HepG2 (cell line): ENCODE data around the gene ALDH3B1. TPM values are rescaled to one million over a fixed set of nuclear protein-coding genes. Genes with fewer than 3 reads are reported as not detected.

Source experiments
- ATAC-seq: fragments of 200-7000 bp; cut with Tn5 transposase; 3 replicates; pipeline ENCODE4 v1.9.1; 2020; ENCODE audit warnings: mild to moderate bottlenecking, moderate library complexity
- BruUV-seq: library from RNA; stranded (reverse); fragments of 400-500 nt; replicated peaks from 2 replicates; lab custom pipeline; 2021; lab: Mats Ljungman, UMichigan
- CTCF ChIA-PET: fragments of 300-600 bp; formaldehyde crosslinking; extraction: SDS; loops from one replicate; lab custom pipeline; 2021; ENCODE audit warnings: low total read pairs, inconsistent platforms, low intra/inter-chr PET ratio; lab: Yijun Ruan, JAX
- POLR2A ChIA-PET: fragments of 350-600 bp; sonication (Branson Sonifier 250); formaldehyde crosslinking; loops from one replicate; lab custom pipeline; 2020; ENCODE audit warnings: antibody characterized with exemption, inconsistent platforms; lab: Yijun Ruan, JAX
- DNase-seq: peaks from one replicate; pipeline ENCODE4 v3.0.0-alpha.2; 2015; ENCODE audit warnings: low spot score
- FAIRE-seq: peaks from 3 replicates; lab custom pipeline; 2011; peaks lifted over from hg19 to GRCh38; lab: Jason Lieb, UNC
- H2AFZ ChIP-seq: one replicate; pipeline ENCODE4 v1.6.1; 2011; ENCODE audit warnings: low read length, inconsistent platforms
- H3K27ac ChIP-seq: fragments of 300-600 bp; 3 replicates; pipeline ENCODE4 v1.8.0; 2011; ENCODE audit warnings: mixed run types, mild to moderate bottlenecking, mixed read lengths, low read length, inconsistent platforms; ENCODE audit not compliant: insufficient read depth; ENCODE audit errors: extremely low read length
- H3K27me3 ChIP-seq, 2 experiments: fragments of 200-600 bp in 1 of 2; 2 replicates in 1 of 2; 3 replicates in 1 of 2; pipeline versions ENCODE4 v1.6.0 to v1.8.0; 2011; ENCODE audit warnings: low read length in 2 of 2, mild to moderate bottlenecking in 2 of 2, moderate library complexity in 2 of 2, inconsistent platforms in 1 of 2; ENCODE audit not compliant: insufficient read depth in 2 of 2, control insufficient read depth in 1 of 2
- H3K36me3 ChIP-seq, 2 experiments: fragments of 200-600 bp in 1 of 2; replicated peaks in 1 of 2; 2 replicates in 1 of 2; 3 replicates in 1 of 2; pipeline versions ENCODE4 v1.5.1 to v1.8.0; 2011; ENCODE audit warnings: low read length in 2 of 2, inconsistent platforms in 1 of 2; ENCODE audit not compliant: insufficient read depth in 2 of 2, control insufficient read depth in 1 of 2
- H3K4me1 ChIP-seq: 2 replicates; pipeline ENCODE4 v1.5.1; 2012; ENCODE audit warnings: low read length, inconsistent platforms; ENCODE audit not compliant: insufficient read depth
- H3K4me2 ChIP-seq: 2 replicates; pipeline ENCODE4 v1.6.0; 2011; ENCODE audit warnings: low read depth, low read length, inconsistent platforms
- H3K4me3 ChIP-seq, 3 experiments: fragments of 200-600 bp in 1 of 3; sonication (generic), shearing (Covaris generic) in 1 of 3; replicated peaks in 1 of 3; 2 replicates each; pipeline ENCODE4 v1.5.1; 2011 to 2016; ENCODE audit warnings: low read length in 3 of 3, inconsistent platforms in 2 of 3, low read depth in 2 of 3, mild to moderate bottlenecking in 2 of 3, control low read depth in 1 of 3, mixed read lengths in 1 of 3; ENCODE audit not compliant: insufficient read depth in 1 of 3
- H3K79me2 ChIP-seq: one replicate; pipeline ENCODE4 v1.6.1; 2011; ENCODE audit warnings: low read length, inconsistent platforms; ENCODE audit not compliant: insufficient read depth
- H3K9ac ChIP-seq: 2 replicates; pipeline ENCODE4 v1.6.0; 2011; ENCODE audit warnings: mild to moderate bottlenecking, low read depth, low read length, inconsistent platforms; ENCODE audit not compliant: insufficient read depth
- H3K9me3 ChIP-seq: 2 replicates; pipeline ENCODE4 v1.5.1; 2012; ENCODE audit warnings: mild to moderate bottlenecking, low read length
- H4K20me1 ChIP-seq: 2 replicates; pipeline ENCODE4 v1.6.0; 2011; ENCODE audit warnings: inconsistent platforms, mild to moderate bottlenecking, low read length, moderate library complexity; ENCODE audit not compliant: insufficient read depth
- RBM22 ChIP-seq: fragments of 200-400 bp; formaldehyde crosslinking; optimal IDR thresholded peaks from 2 replicates; pipeline ENCODE3; 2017; ENCODE audit warnings: mild to moderate bottlenecking, low read length, moderate library complexity
- U2AF1 ChIP-seq: fragments of 200-400 bp; formaldehyde crosslinking; optimal IDR thresholded peaks from 2 replicates; pipeline ENCODE3; 2017; ENCODE audit warnings: mild to moderate bottlenecking, low read depth, low read length
- WGBS: methylation state at CpG from one replicate; pipeline ENCODE4 v1.1.6; 2017; ENCODE audit warnings: low lambda C conversion rate; 5-methylcytosine and 5-hydroxymethylcytosine counted together
- in situ Hi-C: cut with HindIII; loops from 2 replicates; pipeline ENCODE4 v1.10.0; 2017; ENCODE audit warnings: low pct_unique_long_range_greater_than_20kb; ENCODE audit not compliant: extremely low pct_ligation_motif_present
- intact Hi-C: fragments of 100-400 bp; cut with micrococcal nuclease; formaldehyde crosslinking; loops from one replicate; pipeline ENCODE4 v1.10.0; 2022; ENCODE audit not compliant: unreplicated experiment
- microRNA-seq: library from miRNA; unstranded; fragments of <30 nt; microRNA quantifications from one replicate; pipeline ENCODE4, GENCODE V29; 2020
- polyA plus RNA-seq, 8 experiments: library from polyadenylated mRNA; depleted of rRNA in 3 of 8; stranded (reverse) in 7 of 8; unstranded in 1 of 8; fragments of >200 nt; fragmentation: Illumina TruSeq in 4 of 8; extraction: Trizol in 4 of 8; gene quantifications; 2 replicates each; pipeline versions ENCODE4 v1.2.1 to v1.2.3, GENCODE V29; 2011 to 2016; ENCODE audit warnings: low read depth in 4 of 8, missing spikeins in 1 of 8, mixed read lengths in 1 of 8; ENCODE audit not compliant: insufficient read depth in 1 of 8
- small RNA-seq, 3 experiments: library from RNA; depleted of rRNA; stranded (forward); fragments of <200 nt; gene quantifications; one replicate each; pipeline ENCODE3, GENCODE V24; 2012; ENCODE audit warnings: low read depth in 2 of 3, low replicate concordance in 1 of 3; ENCODE audit not compliant: insufficient read length in 3 of 3, insufficient read depth in 2 of 3
- total RNA-seq, 5 experiments: library from RNA; depleted of rRNA; stranded (reverse); fragments of >200 nt; fragmentation: Illumina TruSeq; extraction: Trizol; gene quantifications; 2 replicates each; pipeline ENCODE4 v1.2.3, GENCODE V29; 2016; ENCODE audit warnings: low read depth in 1 of 5
- TF ChIP-seq, protein P1 (sequence below): sonication (generic); formaldehyde crosslinking; IDR thresholded peaks from 2 replicates; pipeline ENCODE4 v1.9.0; 2021; ENCODE audit warnings: missing genetic modification reagents, borderline replicate concordance
- TF ChIP-seq, protein P2 (sequence below): sonication (generic); formaldehyde crosslinking; IDR thresholded peaks from 2 replicates; pipeline ENCODE4 v1.4.0; 2020; ENCODE audit warnings: missing genetic modification reagents, borderline replicate concordance

The ALDH3B1 gene
- total and polyA plus RNA-seq, 2 of the 13 experiments (the other 11 are each of a cell fraction or from before 2014, with no cell fraction given): 4.0 to 6.7 TPM

DNA sequence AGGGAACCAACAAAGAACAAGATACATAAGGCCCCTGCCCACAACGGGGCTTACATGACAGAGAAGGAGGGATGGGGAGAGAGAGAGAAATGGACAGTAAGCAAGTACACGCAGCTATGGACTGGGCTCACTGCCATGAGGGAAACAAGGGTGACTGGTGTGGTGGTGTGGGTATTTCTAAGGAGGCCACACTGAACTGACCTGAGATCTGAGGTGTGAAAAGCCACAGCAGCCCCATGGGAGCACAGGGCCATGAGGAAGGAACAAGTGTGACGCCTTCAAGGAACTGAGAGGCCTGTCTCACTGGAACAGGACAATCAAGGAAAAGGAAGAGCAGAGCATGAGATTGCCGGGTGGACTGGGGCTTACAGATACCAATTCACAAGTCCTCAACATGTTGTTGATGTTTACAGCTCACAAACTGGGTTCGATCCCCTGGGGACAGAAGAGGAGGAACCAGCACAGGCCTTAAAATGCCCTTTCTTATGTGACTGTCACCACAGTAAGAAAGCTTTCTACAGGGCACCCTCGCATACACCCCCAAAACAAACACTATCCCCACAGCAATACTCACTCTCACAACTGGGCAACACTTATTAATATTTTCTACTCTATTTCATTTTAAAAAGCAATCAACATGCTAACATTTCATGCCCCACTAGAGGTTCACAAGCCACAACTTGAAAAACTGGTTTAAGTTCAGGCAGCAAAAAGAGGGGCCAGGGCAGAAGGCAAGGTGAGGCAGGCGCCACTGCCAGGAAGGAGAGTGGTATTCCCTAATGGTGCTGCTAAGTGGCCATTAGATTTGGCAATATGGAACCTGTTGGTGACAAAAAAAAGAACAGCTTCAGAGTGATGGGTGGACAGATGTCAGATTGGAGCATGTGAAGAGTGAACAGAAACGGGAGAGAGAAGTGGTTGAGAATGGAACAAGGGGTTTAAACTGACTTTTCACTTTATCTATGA lies 67.8 kb downstream of the ALDH3B1 start:
- peak; percentile 15 for ATAC-seq
- no peak overlapping the region for H3K4me2 ChIP-seq
- DNase-seq: no peak
- peak overlapping the region; percentile 27 for H3K27ac ChIP-seq
- in situ Hi-C loops: loop anchor here (10.0 kb wide), 1 partner anchor 127 kb away; no protein-coding TSS in a partner anchor
- peaks cover 19% of the 10 kb centered on the region; the same call in 1 of the 2 replicates for H4K20me1 ChIP-seq
- no TSS peak for BruUV-seq
- peaks cover 35% of the 10 kb centered on the region for H3K4me1 ChIP-seq
- no peak overlapping the region for H2AFZ ChIP-seq
- no peak overlapping the region for H3K4me3 ChIP-seq
- intact Hi-C loops: loop anchor here (5.0 kb wide), 1 partner anchor 129 kb away; no protein-coding TSS in a partner anchor
- no peaks in the 10 kb centered on the region for H3K27me3 ChIP-seq
- H3K79me2 ChIP-seq: peaks cover 78% of the 10 kb centered on the region
- TF ChIP-seq, protein P1, sequence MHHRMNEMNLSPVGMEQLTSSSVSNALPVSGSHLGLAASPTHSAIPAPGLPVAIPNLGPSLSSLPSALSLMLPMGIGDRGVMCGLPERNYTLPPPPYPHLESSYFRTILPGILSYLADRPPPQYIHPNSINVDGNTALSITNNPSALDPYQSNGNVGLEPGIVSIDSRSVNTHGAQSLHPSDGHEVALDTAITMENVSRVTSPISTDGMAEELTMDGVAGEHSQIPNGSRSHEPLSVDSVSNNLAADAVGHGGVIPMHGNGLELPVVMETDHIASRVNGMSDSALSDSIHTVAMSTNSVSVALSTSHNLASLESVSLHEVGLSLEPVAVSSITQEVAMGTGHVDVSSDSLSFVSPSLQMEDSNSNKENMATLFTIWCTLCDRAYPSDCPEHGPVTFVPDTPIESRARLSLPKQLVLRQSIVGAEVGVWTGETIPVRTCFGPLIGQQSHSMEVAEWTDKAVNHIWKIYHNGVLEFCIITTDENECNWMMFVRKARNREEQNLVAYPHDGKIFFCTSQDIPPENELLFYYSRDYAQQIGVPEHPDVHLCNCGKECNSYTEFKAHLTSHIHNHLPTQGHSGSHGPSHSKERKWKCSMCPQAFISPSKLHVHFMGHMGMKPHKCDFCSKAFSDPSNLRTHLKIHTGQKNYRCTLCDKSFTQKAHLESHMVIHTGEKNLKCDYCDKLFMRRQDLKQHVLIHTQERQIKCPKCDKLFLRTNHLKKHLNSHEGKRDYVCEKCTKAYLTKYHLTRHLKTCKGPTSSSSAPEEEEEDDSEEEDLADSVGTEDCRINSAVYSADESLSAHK (CRISPR knock-in tag): no peak
- TF ChIP-seq, protein P2, sequence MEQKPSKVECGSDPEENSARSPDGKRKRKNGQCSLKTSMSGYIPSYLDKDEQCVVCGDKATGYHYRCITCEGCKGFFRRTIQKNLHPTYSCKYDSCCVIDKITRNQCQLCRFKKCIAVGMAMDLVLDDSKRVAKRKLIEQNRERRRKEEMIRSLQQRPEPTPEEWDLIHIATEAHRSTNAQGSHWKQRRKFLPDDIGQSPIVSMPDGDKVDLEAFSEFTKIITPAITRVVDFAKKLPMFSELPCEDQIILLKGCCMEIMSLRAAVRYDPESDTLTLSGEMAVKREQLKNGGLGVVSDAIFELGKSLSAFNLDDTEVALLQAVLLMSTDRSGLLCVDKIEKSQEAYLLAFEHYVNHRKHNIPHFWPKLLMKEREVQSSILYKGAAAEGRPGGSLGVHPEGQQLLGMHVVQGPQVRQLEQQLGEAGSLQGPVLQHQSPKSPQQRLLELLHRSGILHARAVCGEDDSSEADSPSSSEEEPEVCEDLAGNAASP (CRISPR knock-in tag): no peak
- peak; percentile 87 for TF ChIP-seq RBM22
- TF ChIP-seq U2AF1: no peak
- no peak for FAIRE-seq
- no peaks in the 10 kb centered on the region for H3K9me3 ChIP-seq
- CTCF ChIA-PET: no interaction called here
- H3K9ac ChIP-seq: no peak overlapping the region
- H3K36me3 ChIP-seq: peaks cover 38 to 86% of the 10 kb centered on the region in 2 experiments
- 94% methylated on average over 8 of the region's 8 CpGs for WGBS
- POLR2A ChIA-PET: no interaction called here

Small RNAs within 50 kb of the gene (microRNA-seq; reads per million reads assigned to microRNA genes)
- gene MIR4691 (not detected), gene MIR6753 (not detected), gene MIR7113 (1.2 reads per million)

Small RNAs within 50 kb of the gene (small RNA-seq; reads per million reads assigned to genes)
- gene MIR6753: 0 reads per million in 3 experiments

Other genes starting within 250 kb of the ALDH3B1 start
- 2.3 and 8.8 TPM in 2 replicates for gene UNC93B1, start 6.2 kb upstream of the ALDH3B1 start, total RNA-seq (2016; rRNA removed; fragmentation: Illumina TruSeq; extraction: Trizol)
- gene UNC93B1, start 6.2 kb upstream of the ALDH3B1 start, polyA plus RNA-seq (2011; rRNA removed): 18.9 and 25.3 TPM in 2 replicates
- 120 and 158 TPM in 2 replicates for gene NDUFS8, start 20.4 kb downstream of the ALDH3B1 start, total RNA-seq (2016; rRNA removed; fragmentation: Illumina TruSeq; extraction: Trizol)
- gene NDUFS8, start 20.4 kb downstream of the ALDH3B1 start, polyA plus RNA-seq (2011; rRNA removed): 96.7 and 101 TPM in 2 replicates
- 9.9 and 48.0 TPM in 2 replicates for gene TCIRG1, start 28.7 kb downstream of the ALDH3B1 start, total RNA-seq (2016; rRNA removed; fragmentation: Illumina TruSeq; extraction: Trizol)
- 69.6 and 97.2 TPM in 2 replicates for gene TCIRG1, start 28.7 kb downstream of the ALDH3B1 start, polyA plus RNA-seq (2011; rRNA removed)
- gene CHKA, start 111.1 kb downstream of the ALDH3B1 start, total RNA-seq (2016; rRNA removed; fragmentation: Illumina TruSeq; extraction: Trizol): 83.6 and 92.7 TPM in 2 replicates
- 61.1 and 71.6 TPM in 2 replicates for gene CHKA, start 111.1 kb downstream of the ALDH3B1 start, polyA plus RNA-seq (2011; rRNA removed)
- gene KMT5B, start 203.0 kb downstream of the ALDH3B1 start, total RNA-seq (2016; rRNA removed; fragmentation: Illumina TruSeq; extraction: Trizol): 23.7 and 32.5 TPM in 2 replicates
- 14.4 and 17.6 TPM in 2 replicates for gene KMT5B, start 203.0 kb downstream of the ALDH3B1 start, polyA plus RNA-seq (2011; rRNA removed)